HL-60/S4 treated with phorbol 12-myristate 13-acetate at 8.2 ng/mL for 4 days and 3 days (cell line): Measurements from ENCODE around the gene AGFG2.
"Not testable (repeated sequence)": the region's sequence is repeated elsewhere in the genome, so short reads cannot be mapped to it uniquely, and the experiment has no call there.

Source experiments
- in situ Hi-C: fragments of 300-500 bp; cut with MboI; formaldehyde crosslinking; loops from 2 replicates; pipeline ENCODE4 v1.15.0; 2022; ENCODE audit warnings: low sequenced_read_pairs

AGFG2 gene, protein sequence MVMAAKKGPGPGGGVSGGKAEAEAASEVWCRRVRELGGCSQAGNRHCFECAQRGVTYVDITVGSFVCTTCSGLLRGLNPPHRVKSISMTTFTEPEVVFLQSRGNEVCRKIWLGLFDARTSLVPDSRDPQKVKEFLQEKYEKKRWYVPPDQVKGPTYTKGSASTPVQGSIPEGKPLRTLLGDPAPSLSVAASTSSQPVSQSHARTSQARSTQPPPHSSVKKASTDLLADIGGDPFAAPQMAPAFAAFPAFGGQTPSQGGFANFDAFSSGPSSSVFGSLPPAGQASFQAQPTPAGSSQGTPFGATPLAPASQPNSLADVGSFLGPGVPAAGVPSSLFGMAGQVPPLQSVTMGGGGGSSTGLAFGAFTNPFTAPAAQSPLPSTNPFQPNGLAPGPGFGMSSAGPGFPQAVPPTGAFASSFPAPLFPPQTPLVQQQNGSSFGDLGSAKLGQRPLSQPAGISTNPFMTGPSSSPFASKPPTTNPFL

DNA sequence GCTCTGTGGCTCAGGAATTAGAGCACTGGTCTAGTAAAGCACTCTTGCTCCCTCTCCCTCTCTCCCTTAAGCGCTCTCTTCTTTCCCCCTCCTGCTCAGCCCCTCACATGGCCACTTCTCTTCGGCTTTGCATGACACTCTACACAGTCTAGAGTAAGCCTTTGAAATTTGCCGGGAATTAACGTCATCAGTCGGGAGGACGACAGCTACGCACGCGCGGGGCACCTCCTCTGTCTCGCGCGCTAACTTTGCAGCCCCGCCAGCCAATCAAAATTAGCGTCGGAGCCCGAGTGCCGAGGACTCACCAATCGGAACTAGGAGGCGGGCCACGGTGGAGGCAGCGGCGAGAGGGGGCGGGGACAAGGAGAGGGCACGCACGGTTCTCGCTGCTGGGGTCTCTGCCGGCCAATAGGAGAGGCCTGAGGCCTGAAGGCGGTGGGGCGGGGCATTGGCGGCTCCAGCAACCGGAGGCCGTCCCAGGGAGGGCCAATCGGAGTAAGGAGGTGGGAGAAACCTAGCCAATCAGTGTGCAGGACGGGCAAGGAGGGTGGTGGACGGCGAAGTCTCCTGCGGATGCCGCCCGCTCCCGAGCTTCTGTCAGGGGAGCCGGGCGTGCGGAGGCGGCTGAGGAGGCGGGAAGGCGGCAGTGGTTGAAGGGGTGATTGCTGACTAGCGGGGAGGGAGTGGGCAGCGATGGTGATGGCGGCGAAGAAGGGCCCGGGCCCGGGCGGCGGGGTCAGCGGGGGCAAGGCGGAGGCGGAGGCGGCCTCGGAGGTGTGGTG lies at the start of gene AGFG2:
Gene AGFG2, plus strand, starts transcription at position 550 of the 782 bp plus-strand sequence. Its CDS starts 144 bp downstream, at position 694.
- in situ Hi-C loops, result no loop called here

DNA sequence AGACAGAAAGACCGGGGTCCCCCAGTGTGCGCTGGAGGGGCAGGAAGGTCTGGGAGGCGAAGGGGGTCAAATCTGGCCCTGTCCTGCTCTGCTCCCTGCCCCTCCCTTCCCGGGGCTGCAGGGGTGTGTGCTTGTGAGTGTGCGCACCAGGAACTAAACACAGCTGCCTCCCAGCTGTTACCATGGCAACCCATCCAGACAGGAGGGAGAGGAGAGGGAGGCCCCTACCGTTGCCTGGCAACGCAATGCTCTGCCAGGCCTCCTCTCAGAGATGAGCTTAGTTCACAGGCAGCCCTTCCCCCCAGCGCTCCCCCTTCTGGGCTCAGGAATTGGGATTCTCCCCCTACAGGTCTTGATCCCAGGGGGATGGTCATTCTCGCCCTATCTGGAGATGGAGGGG lies 49.2 kb upstream of the AGFG2 start:
- in situ Hi-C loops, result no loop called here

DNA sequence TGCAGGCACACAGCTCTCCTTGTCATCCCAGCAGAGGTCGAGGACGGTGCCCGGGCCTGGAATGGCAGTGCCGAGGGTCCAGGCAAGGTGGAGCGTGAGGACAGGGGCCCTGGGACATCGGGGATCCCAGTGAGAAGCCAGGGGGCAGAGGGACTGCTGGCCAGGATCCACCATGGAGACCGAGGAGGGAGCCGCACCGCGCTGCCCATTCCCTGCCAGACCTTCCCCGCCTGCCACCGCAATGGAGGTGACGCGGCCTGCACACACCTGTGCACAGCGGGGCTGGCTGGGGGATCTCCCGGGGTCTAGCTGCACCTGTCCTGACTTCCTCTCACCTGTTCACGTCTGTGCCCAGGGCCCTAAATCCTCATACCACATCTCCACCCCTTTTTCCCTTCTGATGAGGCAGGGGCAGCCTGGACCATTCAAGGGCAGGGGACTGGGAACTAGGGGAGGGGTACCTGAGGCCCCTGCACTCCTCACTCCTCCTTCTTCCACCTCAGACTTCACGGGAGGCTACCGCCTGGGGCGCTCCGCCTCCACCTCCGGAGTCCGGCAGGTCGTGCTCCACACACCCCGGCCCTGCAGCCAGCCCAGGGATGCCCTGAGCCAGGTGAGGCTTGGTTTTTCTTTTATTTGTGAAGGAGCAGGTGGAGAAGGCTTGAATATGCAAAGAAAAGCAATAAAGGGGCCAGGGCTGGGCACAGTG lies 48.4 kb upstream of the AGFG2 start:
- in situ Hi-C loops, result no loop called here

DNA sequence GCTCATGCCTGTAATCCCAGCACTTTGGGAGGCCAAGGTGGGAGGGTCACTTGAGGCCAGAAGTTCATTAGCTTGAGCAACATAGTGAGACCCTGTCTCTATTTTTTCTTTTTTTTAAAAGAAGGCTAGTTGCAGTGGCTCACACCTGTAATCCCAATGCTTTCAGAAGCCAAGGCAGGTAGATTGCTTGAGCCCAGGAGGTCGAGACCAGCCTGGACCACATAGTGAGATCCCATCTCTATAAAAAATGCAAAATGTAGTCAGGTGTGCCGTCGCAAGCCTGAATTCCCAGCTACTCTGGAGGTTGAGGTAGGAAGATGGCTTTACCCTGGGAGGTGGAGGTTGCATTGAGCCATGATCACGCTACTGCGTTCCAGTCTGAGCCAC lies 47.8 kb upstream of the AGFG2 start:
- in situ Hi-C loops, result no loop called here

DNA sequence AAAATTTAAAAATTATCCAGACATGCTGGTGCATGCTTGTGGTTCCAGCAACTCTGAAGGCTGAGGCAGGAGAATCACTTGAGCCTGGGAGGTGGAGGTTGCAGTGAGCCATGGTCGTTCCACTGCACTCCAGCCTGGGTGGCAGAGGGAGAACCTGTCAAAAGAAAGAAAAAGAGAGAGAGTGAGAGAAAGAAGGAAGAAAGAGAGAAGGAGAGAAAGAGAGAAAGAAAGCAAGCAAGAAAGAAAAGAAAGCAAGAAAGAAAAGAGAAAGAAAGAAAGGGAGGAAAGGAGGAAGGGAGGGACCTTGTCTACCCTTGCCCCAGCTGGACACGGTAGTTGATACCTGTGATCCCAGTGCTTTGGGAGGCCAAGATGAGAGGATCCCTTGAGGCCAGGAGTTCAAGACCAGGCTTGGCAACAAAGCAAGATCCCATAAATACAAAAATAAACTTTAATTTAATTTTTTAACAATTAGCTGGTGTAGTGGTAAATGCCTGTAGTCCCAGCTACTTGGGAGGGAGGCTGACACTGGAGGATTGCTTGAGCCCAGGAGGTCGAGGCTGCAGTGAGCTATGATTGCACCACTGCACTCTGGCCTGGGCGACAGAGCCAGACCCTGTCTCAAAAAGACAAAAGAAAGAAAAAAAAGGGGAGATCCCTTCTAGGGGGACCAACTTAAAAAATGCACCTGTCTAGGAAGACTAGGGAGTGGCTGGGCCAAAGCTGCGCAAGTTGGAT lies 46.1 kb upstream of the AGFG2 start:
- in situ Hi-C loops, result no loop called here

DNA sequence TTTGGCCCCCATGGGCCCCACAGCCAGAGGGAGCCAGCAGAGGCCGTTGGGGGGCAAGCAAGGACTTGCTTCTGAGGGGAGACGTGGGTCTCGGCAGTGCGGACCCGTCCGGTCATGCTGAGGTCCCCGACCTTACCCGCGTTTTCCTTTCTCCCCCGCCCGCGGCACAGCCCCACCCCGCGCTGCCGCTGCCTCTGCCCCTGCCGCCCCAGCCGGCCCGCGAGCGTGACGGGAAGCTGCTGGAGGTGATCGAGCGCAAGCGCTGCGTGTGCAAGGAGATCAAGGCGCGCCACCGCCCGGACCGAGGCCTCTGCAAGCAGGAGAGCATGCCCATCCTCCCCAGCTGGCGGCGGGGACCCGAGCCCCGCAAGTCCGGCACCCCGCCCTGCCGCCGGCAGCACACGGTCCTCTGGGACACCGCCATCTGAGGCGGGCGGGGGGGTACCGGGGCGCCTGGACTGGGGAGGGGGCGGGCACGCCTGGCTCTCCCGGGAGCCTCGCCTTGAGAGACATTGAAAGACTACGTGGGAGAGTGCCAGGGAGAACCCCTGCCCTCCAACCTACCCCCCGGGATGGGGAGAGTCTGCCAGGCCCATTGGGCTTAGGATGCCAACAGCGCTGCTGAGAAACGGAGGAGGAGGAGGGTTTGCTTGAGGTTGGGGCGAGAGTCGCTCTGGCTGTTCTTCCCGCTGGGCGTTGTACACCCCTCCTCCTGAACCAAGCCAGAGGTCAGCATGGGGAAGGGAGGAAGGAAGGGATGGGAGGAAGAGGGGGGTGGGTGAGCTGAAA lies 45.3 kb upstream of the AGFG2 start:
- in situ Hi-C loops, result no loop called here

DNA sequence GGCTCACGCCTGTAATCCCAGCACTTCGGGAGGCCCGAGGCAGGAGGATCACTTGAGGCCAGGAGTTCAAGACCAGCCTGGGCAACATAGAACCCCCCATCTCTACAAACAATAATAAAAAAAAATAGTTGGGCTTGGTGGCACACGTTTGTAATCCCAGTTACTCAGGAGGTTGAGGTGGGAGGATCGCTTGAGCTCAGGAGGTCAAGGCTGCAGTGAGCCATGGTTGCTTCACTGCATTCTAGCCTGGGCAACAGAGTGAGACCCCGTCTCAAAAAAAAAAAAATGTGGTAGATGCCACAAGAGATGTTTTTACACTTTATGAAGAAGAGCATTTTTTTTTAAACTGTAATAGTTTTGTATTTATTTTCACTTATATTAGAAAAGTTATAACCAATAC lies 42.5 kb upstream of the AGFG2 start:
- in situ Hi-C loops, result no loop called here

DNA sequence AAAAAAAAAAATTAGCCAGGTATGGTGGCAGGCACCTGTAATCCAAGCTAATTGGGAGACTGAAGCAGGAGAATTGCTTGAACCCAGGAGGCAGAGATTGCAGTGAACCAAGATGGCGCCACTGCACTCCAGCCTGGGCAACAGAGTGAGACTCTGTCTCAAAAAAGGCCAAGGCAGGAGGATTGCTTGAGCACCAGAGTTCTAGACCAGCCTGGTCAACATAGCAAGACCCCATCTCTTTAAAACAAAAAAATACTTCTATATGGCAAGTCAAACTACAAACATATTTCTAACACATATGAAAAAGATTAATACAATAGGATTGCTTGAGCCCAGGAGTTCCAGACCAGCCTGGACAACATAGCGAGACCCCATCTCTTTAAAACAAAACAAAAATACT lies 38.3 kb upstream of the AGFG2 start:
- in situ Hi-C loops, result not testable (repeated sequence)

DNA sequence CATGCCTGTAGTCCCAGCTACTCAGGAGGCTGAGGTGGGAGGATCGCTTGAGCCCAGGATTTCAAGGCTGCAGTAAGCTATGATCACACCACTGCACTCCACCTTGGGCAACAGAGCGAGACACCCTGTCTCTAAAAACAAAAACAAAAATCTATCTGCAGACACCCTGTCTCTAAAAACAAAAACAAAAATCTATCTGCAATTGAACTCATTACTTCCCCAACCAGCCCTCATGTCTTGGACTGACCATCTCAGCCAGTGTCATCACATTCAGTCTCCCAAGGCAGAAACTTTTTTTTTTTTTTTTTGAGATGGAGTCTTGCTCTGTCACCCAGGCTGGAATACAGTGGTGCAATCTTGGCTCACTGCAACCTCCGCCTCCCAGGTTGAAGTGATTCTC lies 35.0 kb upstream of the AGFG2 start:
- in situ Hi-C loops, result not testable (repeated sequence)

DNA sequence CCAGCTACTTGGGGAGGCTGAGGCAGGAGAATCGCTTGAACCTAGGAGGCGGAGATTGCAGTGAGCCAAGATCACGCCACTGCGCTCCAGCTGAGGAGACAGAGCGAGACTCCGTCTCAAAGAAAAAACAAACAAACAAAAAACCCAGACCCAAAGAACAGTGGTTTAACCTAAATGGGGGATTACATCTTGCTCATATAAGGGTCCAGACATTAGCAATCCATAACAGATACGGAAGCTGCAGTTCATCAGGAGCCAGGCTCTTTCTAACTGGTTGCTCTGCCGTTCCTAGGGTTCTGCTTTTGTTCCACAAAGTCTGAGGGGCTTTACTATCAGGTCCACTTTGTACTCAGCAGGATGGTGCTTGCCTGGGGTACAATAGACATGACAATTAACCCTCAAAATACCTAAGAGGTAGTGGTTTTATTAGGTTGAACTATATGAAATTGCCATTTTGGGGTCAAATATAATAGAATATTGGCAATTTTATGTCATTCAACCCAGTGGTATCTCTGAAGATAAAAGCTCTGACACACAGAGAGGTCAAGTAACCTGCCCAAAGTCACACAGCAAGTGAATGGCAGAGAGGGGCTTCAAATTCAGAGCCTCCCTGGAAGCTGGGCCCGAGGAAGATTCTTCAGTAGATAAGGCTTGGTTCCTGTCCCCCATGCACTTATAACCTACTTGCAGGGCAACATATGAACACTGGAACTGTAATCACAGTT lies 34.0 kb upstream of the AGFG2 start:
- in situ Hi-C loops, result no loop called here

DNA sequence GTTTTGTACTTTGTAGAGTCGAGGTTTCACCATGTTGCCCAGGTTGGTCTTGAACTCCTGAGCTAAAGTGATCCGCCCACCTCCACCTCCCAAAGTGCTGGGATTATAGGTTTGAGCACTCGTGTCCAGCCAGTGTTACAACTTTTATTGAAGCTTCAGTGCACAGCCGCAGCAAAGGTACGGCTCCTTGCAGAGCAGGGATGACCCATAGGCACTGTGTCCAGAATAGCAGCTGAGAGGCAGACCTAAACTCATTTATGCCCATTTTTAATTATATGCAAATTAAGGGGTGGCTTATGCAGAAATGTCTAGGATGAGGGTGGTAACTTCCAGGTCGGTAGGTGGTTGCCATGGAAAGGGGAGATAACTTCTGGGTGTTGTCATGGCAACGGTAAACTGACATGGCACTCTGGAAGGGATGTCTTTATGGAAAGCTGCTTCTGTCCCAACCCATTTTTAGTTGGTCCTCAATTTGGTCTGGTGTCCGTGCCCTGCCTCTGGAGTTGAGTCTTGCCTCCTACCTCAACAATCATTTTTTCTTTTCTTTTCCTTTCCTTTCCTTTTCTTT lies 32.6 kb upstream of the AGFG2 start:
- in situ Hi-C loops, result no loop called here

DNA sequence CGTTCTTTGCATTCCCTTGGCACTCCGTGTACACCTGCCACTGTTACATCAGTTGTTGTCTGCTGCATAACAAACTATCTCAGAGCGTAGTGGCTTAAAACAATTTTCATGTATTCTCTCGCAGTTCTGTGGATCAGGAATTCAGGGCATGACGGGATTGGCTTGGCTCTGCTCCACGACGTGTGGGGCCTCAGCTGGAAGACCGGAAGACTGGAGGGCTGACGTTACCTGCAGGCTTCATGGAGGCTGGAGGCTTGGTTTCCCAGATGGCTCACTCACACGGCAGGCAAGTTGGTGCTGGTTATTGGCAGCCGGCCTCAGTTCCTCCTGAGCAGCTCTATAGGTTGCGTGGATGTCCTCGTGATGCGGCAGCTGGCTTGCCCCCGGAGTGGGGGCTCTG lies 29.8 kb upstream of the AGFG2 start:
- in situ Hi-C loops, result no loop called here

DNA sequence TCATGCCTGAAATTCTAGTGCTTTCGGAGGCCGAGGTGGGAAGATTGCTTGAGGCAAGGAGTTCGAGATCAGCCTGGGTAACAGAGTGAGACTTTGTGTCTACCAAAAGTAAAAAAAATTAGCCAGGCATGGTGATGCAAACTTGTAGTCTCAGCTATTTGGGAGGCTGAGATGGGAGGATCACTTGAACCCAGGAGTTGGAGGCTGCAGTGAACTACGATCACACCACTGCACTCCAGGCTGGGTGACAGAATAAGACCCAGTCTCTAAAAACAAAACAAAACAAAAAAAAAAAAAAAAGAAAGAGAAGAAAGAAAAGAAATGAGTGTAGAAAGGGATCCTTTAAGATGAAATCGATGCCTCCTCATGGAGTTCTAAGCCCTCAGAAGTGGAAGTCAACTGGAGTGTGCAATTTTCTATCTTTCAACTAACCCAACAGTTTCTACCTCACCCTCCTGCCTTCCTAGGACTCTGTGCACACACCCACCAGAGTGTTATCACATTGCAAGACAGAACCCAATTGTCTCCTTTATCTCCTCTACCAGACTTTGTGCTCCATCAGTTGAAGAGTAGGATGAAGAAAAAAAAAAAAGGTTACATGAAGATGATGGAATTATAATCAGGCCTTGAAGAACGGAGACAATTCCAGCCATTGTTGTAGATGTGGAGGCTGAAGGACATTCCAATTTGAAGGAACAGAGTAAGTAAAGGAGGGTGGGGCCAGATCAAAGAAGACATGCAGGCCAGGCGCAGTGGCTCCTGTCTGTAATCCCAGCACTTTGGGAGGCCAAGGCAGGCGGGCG lies 28.4 kb upstream of the AGFG2 start:
- in situ Hi-C loops, result no loop called here

DNA sequence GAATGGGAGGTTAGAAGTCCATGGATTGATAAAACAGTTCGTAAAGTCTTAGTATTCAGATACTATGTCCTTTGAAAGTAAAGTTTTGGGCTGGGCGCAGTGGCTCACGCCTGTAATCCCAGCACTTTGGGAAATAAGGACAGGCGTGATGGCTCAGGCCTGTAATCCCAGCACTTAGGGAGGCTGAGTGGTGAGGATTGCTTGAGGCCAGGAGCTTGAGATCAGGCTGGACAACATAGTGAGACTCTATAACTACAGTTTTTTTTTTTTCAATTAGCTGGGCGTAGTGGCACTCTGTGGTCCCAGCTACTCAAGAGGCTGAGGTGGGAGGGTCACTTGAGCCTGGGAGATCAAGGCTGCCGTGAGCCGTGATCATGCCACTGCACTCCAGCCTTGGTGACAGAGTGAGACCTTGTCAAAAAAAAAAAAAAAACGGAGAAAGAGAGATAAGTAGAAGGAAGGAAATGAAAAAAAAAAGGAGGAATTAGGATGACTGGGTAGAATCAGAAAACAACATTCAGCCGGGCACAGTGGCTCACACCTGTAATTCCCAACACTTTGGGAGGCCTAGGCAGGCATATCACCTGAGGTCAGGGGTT lies 25.7 kb upstream of the AGFG2 start:
- in situ Hi-C loops, result no loop called here

DNA sequence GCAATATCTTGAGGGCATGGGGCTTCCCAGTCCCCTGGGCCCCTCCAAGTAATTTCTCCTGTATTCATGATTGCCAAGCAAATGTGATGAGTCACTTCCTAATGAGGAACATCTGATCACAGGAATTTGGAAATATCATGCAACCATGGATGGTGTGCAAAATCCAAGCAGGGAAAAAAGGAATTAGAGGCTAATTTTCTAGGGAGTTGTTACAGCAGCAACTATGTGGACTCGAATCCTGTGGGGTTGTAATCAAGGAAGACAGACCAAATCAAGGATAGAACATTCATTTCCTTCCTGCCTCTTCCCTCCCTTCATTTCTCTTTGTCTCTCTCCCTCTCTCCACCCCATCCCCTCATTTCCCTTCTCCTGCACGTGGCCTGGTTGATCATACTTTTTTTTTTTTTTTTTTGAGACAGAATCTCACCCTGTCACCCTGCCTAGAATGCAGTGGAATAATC lies 23.9 kb upstream of the AGFG2 start:
- in situ Hi-C loops, result no loop called here

DNA sequence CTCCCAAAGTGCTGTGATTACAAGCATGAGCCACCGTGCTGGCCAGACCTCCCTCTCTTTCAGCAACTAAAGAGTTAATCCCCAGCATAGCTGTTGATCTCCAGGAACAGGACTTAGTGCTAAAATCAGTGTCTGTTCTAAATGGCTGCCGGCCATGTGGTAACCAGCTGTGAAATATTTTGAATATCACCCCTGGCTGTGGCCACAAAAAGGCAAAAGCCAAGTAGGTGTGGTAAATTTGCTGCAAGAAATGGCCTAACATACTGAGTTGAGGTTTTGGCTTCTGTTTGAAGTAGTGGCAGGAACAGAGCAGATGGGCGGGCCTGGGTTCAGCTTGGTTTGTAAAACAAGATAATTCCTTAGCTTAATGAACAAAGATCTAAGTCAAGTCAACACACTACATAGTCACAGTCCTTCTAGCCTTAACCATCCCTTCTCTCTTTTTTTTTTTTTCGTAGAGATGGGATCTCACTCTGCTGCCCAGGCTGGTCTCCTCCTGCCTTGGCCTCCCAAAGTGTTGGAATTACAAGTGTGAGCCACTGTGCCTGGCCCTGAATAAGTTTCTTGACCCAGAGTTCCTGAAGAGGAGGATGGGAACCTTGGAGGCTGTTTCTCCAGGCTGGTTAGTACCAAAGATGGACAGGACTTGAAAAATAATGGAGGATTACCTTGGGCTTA lies 22.7 kb upstream of the AGFG2 start:
- in situ Hi-C loops, result no loop called here

DNA sequence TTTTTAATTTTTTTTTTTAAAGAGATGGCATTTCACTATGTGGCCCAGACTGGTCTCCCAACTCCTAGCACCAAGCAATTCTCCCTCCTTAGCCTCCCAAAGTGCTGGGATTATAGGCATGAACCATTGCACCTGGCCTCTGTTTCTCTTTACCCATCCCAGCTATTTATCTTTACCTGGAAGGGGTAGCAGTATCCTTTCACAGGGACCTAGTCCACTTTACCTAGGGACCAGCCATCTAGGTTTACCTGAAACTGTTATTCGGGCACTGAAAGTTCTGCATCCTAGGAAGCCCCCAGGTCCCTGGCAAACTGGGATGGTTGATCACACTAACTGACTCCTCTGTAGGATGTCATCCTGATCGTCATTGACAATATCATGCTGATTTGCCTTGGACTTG lies 21.7 kb upstream of the AGFG2 start:
- in situ Hi-C loops, result no loop called here
